Calu3 (cell line): Measurements from ENCODE around the gene B9D1. TPM values are rescaled to one million over a fixed set of nuclear protein-coding genes. Genes with fewer than 3 reads are reported as not detected.

Source experiments
- BruUV-seq: library from RNA; stranded (reverse); fragments of 400-500 nt; replicated peaks from 2 replicates; lab custom pipeline; 2021; lab: Mats Ljungman, UMichigan
- CTCF ChIA-PET: fragments of 300-600 bp; sonication (Branson Sonifier 250); formaldehyde crosslinking; loops from one replicate; lab custom pipeline; 2022; ENCODE audit warnings: antibody characterized with exemption; lab: Charles Lee
- DNase-seq: peaks from one replicate; pipeline ENCODE4 v3.0.0; 2022
- H3K27ac Mint-ChIP-seq: one replicate; pipeline ENCODE4 v1.8.0; 2022; ENCODE audit warnings: mixed read lengths; ENCODE audit not compliant: unreplicated experiment
- H3K27me3 Mint-ChIP-seq: one replicate; pipeline ENCODE4 v1.8.0; 2022; ENCODE audit warnings: mixed read lengths; ENCODE audit not compliant: unreplicated experiment
- H3K36me3 Mint-ChIP-seq: one replicate; pipeline ENCODE4 v1.8.0; 2022; ENCODE audit warnings: mild to moderate bottlenecking, moderate library complexity, mixed read lengths; ENCODE audit not compliant: insufficient read depth, unreplicated experiment
- H3K4me1 Mint-ChIP-seq: one replicate; pipeline ENCODE4 v1.8.0; 2022; ENCODE audit warnings: mild to moderate bottlenecking, low read depth, mixed read lengths; ENCODE audit not compliant: unreplicated experiment
- H3K4me3 Mint-ChIP-seq: one replicate; pipeline ENCODE4 v1.8.0; 2022; ENCODE audit warnings: mild to moderate bottlenecking, low read depth, moderate library complexity, mixed read lengths; ENCODE audit not compliant: unreplicated experiment
- H3K9me3 Mint-ChIP-seq: one replicate; pipeline ENCODE4 v1.8.0; 2022; ENCODE audit warnings: low read depth, mixed read lengths; ENCODE audit not compliant: unreplicated experiment
- intact Hi-C: fragments of 100-400 bp; cut with micrococcal nuclease; formaldehyde crosslinking; loops from one replicate; pipeline ENCODE4 v1.10.0; 2022; ENCODE audit not compliant: unreplicated experiment
- total RNA-seq: library from RNA; stranded (reverse); gene quantifications from 2 replicates; pipeline ENCODE4 v1.2.3, GENCODE V29; 2022
- TF ChIP-seq, protein P1 (sequence below): fragments of 200-600 bp; IDR thresholded peaks from one replicate; pipeline ENCODE4 v1.8.0; 2022; ENCODE audit warnings: antibody characterized with exemption; ENCODE audit not compliant: unreplicated experiment

Gene B9D1
- total RNA-seq, 1 experiment from 2014 or later = 14.1 TPM

DNA sequence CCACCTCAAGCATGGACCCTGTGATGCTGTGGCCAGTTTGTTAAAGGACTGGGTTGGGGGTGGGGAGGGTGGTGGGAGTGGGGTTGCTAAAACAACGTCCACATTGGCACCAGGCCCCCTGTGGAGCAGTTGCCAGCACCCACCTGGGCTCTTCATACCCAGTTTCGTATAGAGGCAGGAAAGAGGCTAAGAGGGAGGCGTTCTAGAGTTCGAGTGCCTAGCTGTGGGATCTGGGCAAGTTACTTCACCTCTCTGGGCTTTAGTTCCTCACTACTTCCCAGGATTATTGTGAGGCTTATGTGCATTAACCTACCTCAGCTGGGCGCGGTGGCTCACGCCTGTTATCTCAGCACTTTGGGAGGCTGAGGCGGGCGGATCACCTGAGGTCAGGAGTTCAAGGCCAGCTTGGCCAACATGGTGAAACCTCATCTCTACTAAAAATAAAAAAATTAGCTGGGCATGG lies 23.0 kb upstream of the B9D1 start:
- H3K4me1 Mint-ChIP-seq = no peaks in the 10 kb centered on the region
- no peak overlapping the region for H3K27ac Mint-ChIP-seq
- CTCF ChIA-PET = no interaction called here
- TF ChIP-seq, protein P1, sequence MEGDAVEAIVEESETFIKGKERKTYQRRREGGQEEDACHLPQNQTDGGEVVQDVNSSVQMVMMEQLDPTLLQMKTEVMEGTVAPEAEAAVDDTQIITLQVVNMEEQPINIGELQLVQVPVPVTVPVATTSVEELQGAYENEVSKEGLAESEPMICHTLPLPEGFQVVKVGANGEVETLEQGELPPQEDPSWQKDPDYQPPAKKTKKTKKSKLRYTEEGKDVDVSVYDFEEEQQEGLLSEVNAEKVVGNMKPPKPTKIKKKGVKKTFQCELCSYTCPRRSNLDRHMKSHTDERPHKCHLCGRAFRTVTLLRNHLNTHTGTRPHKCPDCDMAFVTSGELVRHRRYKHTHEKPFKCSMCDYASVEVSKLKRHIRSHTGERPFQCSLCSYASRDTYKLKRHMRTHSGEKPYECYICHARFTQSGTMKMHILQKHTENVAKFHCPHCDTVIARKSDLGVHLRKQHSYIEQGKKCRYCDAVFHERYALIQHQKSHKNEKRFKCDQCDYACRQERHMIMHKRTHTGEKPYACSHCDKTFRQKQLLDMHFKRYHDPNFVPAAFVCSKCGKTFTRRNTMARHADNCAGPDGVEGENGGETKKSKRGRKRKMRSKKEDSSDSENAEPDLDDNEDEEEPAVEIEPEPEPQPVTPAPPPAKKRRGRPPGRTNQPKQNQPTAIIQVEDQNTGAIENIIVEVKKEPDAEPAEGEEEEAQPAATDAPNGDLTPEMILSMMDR = no peak
- no peaks in the 10 kb centered on the region for H3K27me3 Mint-ChIP-seq
- no TSS peak for BruUV-seq
- intact Hi-C loops = no loop called here
- H3K9me3 Mint-ChIP-seq = no peaks in the 10 kb centered on the region
- H3K36me3 Mint-ChIP-seq = peaks cover 10% of the 10 kb centered on the region
- H3K4me3 Mint-ChIP-seq = no peak overlapping the region
- DNase-seq = no peak

DNA sequence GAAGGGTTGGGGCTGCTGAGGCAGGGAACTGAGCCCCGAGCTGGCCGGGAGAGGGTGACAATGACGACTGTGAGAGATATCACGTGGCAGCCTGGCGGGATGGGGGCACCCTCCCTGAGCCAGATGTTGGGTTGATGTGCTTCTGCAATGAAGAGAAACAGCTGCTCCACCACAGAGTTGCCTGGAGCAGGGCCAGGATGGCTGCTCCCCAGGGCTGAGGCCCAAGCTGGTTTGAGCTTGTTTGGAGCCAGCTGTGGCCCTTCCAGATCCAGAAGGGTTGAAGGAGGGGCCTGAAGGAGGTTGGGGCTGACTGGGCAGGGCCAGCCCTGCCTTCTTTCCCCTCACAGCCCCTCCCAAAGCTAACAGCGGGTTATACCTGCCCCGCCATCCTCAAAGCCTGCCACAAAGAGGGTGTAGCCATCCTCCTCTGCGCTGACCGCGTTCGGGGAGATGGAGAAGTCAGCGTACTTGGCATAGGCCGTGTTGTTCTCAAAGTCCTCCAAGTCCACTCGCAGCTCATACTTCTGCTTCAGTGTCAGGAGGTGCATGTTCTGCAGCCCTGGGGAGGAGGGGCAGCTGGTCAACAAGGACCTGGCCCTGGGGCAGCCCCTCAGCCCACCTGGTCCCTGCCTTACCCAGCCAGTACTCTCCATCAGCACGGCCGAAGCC lies 22.3 kb upstream of the B9D1 start:
- H3K27ac Mint-ChIP-seq = no peak overlapping the region
- H3K4me3 Mint-ChIP-seq = no peak overlapping the region
- H3K4me1 Mint-ChIP-seq = no peaks in the 10 kb centered on the region
- DNase-seq = no peak
- no peaks in the 10 kb centered on the region for H3K9me3 Mint-ChIP-seq
- CTCF ChIA-PET = no interaction called here
- intact Hi-C loops = no loop called here
- TF ChIP-seq, protein P1 = no peak
- BruUV-seq = no TSS peak
- H3K27me3 Mint-ChIP-seq = no peaks in the 10 kb centered on the region
- peaks cover 10% of the 10 kb centered on the region for H3K36me3 Mint-ChIP-seq

DNA sequence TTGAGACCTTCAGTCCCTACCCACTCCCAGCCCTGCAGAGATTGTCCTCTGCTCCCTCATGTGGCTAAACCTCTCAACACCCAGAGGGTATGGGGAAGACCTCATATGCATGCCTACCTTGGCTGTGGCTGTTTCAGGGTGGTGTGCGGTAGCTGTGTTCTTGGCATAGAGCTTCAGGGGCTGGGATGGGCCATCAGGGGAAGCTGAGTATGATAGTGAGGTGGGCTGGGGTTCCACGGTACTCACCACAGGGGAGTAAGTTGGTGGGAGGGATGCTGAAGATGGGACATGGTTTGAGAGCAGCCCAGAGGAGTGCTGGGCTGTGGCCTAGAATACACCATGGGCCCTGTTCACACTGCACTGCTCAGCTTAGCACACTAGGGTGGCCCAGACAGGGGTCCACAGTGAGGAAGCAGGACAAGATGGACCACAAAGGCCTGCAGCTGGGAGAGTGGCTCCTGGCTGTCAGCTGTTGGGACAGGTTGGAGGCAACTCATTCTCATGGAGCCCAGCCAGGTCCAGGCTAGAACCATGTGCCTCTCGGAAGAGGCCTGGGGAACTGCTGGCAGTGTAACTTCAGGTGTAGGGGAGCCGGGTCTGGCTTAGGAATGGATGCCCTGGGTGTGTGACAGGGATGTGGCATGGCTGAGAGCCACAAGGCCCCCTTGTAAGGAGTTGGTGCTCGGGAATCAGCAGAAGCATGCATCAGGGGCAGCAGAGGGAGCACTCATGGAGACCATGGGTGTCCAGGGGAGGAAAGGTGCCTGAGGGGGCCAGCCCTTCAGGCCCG lies 21.4 kb upstream of the B9D1 start:
- no peak for DNase-seq
- TF ChIP-seq, protein P1 = no peak
- intact Hi-C loops = no loop called here
- peaks cover 20% of the 10 kb centered on the region for H3K36me3 Mint-ChIP-seq
- no TSS peak for BruUV-seq
- no peak overlapping the region for H3K4me3 Mint-ChIP-seq
- no peaks in the 10 kb centered on the region for H3K4me1 Mint-ChIP-seq
- no peaks in the 10 kb centered on the region for H3K9me3 Mint-ChIP-seq
- H3K27me3 Mint-ChIP-seq = no peaks in the 10 kb centered on the region
- H3K27ac Mint-ChIP-seq = no peak overlapping the region
- CTCF ChIA-PET = no interaction called here

DNA sequence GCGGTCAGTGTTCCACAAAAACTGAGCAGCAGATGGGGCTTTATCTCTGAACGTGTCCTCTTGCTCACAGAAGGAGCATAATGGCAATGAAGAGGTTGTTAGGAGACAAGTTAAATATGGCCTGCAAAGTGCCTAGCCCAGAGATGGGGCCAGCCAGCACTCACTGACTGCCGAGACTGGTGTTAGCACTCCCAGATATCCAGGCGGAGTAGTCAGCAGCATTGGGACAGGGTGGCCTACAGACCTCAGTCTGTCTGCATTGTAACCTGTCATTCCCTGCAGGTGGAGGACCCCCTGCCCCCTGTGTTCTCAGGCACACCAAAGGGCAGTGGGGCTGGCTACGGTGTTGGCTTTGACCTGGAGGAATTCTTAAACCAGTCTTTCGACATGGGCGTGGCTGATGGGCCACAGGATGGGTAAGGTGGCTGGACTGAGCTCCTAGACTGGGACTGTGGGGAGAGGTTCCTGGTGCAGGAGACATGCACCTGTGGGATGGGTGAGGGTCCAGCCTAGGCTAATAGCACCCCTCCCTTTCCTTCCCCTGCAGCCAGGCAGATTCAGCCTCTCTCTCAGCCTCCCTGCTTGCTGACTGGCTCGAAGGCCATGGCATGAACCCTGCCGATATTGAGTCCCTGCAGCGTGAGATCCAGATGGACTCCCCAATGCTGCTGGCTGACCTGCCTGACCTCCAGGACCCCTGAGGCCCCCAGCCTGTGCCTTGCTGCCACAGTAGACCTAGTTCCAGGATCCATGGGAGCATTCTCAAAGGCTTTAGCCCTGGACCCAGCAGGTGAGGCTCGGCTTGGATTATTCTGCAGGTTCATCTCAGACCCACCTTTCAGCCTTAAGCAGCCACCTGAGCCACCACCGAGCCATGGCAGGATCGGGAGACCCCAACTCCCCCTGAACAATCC lies 20.3 kb upstream of the B9D1 start:
- Mint-ChIP-seq H3K4me1 (no peaks in the 10 kb centered on the region), H3K4me3 (no peak overlapping the region), H3K27ac (no peak overlapping the region), H3K9me3 (no peaks in the 10 kb centered on the region), H3K27me3 (no peaks in the 10 kb centered on the region), H3K36me3 (peaks cover 31% of the 10 kb centered on the region)
- CTCF ChIA-PET = no interaction called here
- TF ChIP-seq, protein P1 = no peak
- DNase-seq = no peak
- intact Hi-C loops = no loop called here
- BruUV-seq = no TSS peak
